Measurements from ENCODE around the gene ADARB1. TPM values are rescaled to one million over a fixed set of nuclear protein-coding genes. Genes with fewer than 3 reads are reported as not detected.

The ADARB1 gene
- total and polyA plus RNA-seq, 9 donors = 6.0 to 23.7 (median 16.3) TPM

GRCh38 chr21:45231705-45232104 is 157.3 kb downstream of the ADARB1 start:
- Histone ChIP-seq H3K4me1 (ENCODE audit: insufficient read depth) (peaks cover 2% of the 10 kb centered on the region), H3K36me3 (no peaks in the 10 kb centered on the region), H3K4me3 (no peak overlapping the region), H3K9me3 (no peaks in the 10 kb centered on the region), H3K27me3 (no peaks in the 10 kb centered on the region), H3K27ac (no peak overlapping the region)
- WGBS, 3 donors = 75 to 86% (median 86%) methylated on average over 3 of the region's 3 CpGs
- TF ChIP-seq, protein P1, sequence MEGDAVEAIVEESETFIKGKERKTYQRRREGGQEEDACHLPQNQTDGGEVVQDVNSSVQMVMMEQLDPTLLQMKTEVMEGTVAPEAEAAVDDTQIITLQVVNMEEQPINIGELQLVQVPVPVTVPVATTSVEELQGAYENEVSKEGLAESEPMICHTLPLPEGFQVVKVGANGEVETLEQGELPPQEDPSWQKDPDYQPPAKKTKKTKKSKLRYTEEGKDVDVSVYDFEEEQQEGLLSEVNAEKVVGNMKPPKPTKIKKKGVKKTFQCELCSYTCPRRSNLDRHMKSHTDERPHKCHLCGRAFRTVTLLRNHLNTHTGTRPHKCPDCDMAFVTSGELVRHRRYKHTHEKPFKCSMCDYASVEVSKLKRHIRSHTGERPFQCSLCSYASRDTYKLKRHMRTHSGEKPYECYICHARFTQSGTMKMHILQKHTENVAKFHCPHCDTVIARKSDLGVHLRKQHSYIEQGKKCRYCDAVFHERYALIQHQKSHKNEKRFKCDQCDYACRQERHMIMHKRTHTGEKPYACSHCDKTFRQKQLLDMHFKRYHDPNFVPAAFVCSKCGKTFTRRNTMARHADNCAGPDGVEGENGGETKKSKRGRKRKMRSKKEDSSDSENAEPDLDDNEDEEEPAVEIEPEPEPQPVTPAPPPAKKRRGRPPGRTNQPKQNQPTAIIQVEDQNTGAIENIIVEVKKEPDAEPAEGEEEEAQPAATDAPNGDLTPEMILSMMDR (IDR thresholded peaks at IDR 0.05) = no peak
- TF ChIP-seq POLR2A (IDR thresholded peaks at IDR 0.05) = no peak
- no peak for TF ChIP-seq EP300 (IDR thresholded peaks at IDR 0.05)
- no peak for DNase-seq
- intact Hi-C loops (cut with DNase I) = no loop called here

- Histone ChIP-seq H3K4me1 (ENCODE audit: insufficient read depth) (peaks cover 2% of the 10 kb centered on the region), H3K36me3 (no peaks in the 10 kb centered on the region), H3K27me3 (no peaks in the 10 kb centered on the region), H3K9me3 (no peaks in the 10 kb centered on the region), H3K4me3 (no peak overlapping the region), H3K27ac (no peak overlapping the region)
- intact Hi-C loops (cut with DNase I) = no loop called here
- WGBS, 3 donors = 85 to 90% (median 88%) methylated on average over 28 of the region's 28 CpGs
- TF ChIP-seq, protein P1 (IDR thresholded peaks at IDR 0.05) = no peak
- TF ChIP-seq POLR2A (IDR thresholded peaks at IDR 0.05) (no peak), EP300 (IDR thresholded peaks at IDR 0.05) (no peak)
- DNase-seq = no peak
These were observed 159.7 kb downstream of the ADARB1 start for GRCh38 chr21:45234127-45234526.

DNA sequence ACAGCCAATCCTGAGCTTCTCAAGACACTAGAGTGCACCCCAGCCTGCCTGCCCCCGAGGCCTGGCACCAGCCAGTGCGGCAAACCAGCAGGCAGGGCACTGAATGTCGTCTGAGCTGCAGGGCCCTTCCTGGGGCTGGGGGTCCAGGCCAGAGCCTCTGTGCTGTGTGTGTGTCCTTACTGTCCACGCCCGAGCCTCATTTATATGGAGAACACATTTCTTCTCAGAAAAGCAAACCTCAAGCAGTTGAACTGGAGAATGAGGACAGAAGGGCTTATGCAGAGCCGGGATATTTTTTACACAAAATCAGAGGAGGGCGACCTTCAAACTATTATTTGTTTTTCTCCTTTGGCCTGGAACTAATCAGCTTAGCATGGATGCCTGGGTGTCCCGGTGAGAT is 160.6 kb downstream of the ADARB1 start:
- TF ChIP-seq EP300 (IDR thresholded peaks at IDR 0.05) (no peak), POLR2A (IDR thresholded peaks at IDR 0.05) (no peak)
- TF ChIP-seq, protein P1 (IDR thresholded peaks at IDR 0.05) = no peak
- no peak overlapping the region for H3K27ac ChIP-seq
- no peaks in the 10 kb centered on the region for H3K27me3 ChIP-seq
- intact Hi-C loops (cut with DNase I) = no loop called here
- no peaks in the 10 kb centered on the region for H3K36me3 ChIP-seq
- DNase-seq = no peak
- H3K4me1 ChIP-seq (ENCODE audit: insufficient read depth) = peaks cover 2% of the 10 kb centered on the region
- 38 to 55% (median 42%) methylated on average over 8 of the region's 8 CpGs for WGBS, 3 donors
- H3K4me3 ChIP-seq = no peak overlapping the region
- no peaks in the 10 kb centered on the region for H3K9me3 ChIP-seq

- H3K9me3 ChIP-seq = no peaks in the 10 kb centered on the region
- H3K36me3 ChIP-seq = no peaks in the 10 kb centered on the region
- no peak for DNase-seq
- TF ChIP-seq POLR2A (IDR thresholded peaks at IDR 0.05) (no peak), EP300 (IDR thresholded peaks at IDR 0.05) (no peak)
- TF ChIP-seq, protein P1 (IDR thresholded peaks at IDR 0.05) = no peak
- H3K27me3 ChIP-seq = no peaks in the 10 kb centered on the region
- WGBS, 3 donors = 55 to 69% (median 60%) methylated on average over 6 of the region's 6 CpGs
- no peak overlapping the region for H3K27ac ChIP-seq
- intact Hi-C loops (cut with DNase I) = no loop called here
- H3K4me1 ChIP-seq (ENCODE audit: insufficient read depth) = peaks cover 2% of the 10 kb centered on the region
- H3K4me3 ChIP-seq = no peak overlapping the region
These were observed 161.1 kb downstream of the ADARB1 start for GRCh38 chr21:45235488-45235887.

Data from ovary (tissue), 9 donors.